ENCODE data around the gene TCEANC2. TPM values are rescaled to one million over a fixed set of nuclear protein-coding genes. Genes with fewer than 3 reads are reported as not detected.
A peak's percentile ranks its signal among the peaks of the same experiment; 100 is the strongest.
"Not testable (repeated sequence)": the region's sequence is repeated elsewhere in the genome, so short reads cannot be mapped to it uniquely, and the experiment has no call there.

TCEANC2 gene
- 10 to 100 TPM in 3 of 5 experiments, 1 to 10 TPM in 2; 6.3 to 15.1 (median 12.2) TPM for total RNA-seq
- polyA plus RNA-seq: 1 to 10 TPM; 7.7 to 9.3 TPM
- total RNA-seq: 36.6 reads per million, percentile 64 among the genes with 10 or more reads in this experiment

DNA sequence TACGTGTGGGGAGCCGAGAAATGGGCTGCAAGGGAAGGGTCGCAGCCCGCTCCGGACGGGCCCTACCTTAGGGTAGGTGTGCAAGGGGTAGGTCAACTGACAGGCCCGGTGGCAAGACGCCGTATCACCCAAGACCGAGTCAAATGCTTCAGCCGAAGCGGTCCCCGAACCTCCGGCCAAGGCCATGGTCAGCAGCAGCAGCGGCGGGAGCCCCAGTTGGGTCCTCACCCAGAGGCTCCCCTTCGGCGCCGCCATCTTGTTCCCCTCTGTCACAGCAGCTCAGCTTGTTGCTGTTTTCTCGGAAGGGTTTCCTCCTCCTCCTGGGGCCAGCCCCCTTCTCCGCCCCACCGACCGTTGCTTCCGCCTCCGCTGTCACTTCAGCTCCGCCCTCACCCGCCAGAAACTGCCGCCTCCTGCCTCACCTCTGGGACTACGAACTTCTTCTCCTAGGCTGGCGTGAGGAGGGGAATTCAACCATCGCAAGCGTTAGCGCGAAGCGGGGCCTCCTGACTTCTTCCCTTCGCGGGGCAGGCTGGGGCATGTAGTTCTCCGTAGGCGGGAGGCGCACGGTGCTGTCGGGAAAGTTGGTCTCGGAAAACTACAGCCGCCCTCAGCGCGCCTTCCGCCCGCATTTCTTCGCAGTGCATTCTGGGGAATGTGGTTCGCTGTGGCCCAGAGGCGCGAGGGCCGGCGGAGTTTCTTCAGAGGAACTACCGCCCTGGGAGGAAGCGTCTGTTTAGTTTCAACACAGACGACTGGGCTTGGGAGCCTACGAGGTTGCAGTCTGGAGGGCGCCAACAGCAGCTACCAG is at the start of gene TCEANC2, which contains the start of gene TMEM59:
TSS of gene TCEANC2 (plus strand) at position 675 of the 811 bp plus-strand sequence. CDS start 815 bp downstream, outside the sequence.
TSS of gene TMEM59 (minus strand) at position 271 of the 811 bp plus-strand sequence. CDS start at position 255, 16 bp downstream.
- ATAC-seq: peak; percentile 94
- H3K9me3 Mint-ChIP-seq: no peaks in the 10 kb centered on the region
- Histone ChIP-seq H3K4me3 (ENCODE audit: low read length) (peak within 1 kb of the TSS; percentile 94), H3K27me3 (ENCODE audit: control insufficient read depth in 2 of 2, insufficient read depth in 2 of 2, low read length in 2 of 2) (no peaks in the 10 kb centered on the region), H3K36me3 (ENCODE audit: control insufficient read depth in 2 of 3, insufficient read depth in 3 of 3, low read length in 3 of 3) (peaks cover 0 to 7% (median 0%) of the 10 kb centered on the region in 3 experiments), H3K9me3 (ENCODE audit: control insufficient read depth in 2 of 3, low read length in 3 of 3) (no peaks in the 10 kb centered on the region), H3K4me1 (ENCODE audit: control insufficient read depth in 2 of 2, insufficient read depth in 2 of 2, low read length in 2 of 2) (peaks cover 23 to 34% of the 10 kb centered on the region in 2 donors), H3K27ac (ENCODE audit: low read depth, low read length) (peak within 1 kb of the TSS; percentile 92)
- ChIA-PET CTCF (interaction anchor here (0.8 to 1.1 kb wide), 2 partner anchors 470 to 749 kb away, joined by 3 read pairs; no protein-coding TSS in a partner anchor), POLR2A (interaction anchor here (0.5 to 2.1 kb wide), 15 partner anchors 8 to 748 kb away, joined by 3 to 17 read pairs (median 3); partner anchors contain the start of genes CYB5RL, IFT25, LRRC42 and MRPL37)
- H3K27me3 Mint-ChIP-seq: no peaks in the 10 kb centered on the region
- H3K36me3 Mint-ChIP-seq: peaks cover 0 to 16% (median 10%) of the 10 kb centered on the region in 5 donors
- no peak within 1 kb of the TSS for H3K27ac Mint-ChIP-seq
- H3K4me1 Mint-ChIP-seq: peaks cover 27 to 62% (median 52%) of the 10 kb centered on the region in 7 donors
- no peak within 1 kb of the TSS for H3K4me3 Mint-ChIP-seq
- intact Hi-C loops (cut with micrococcal nuclease): loop anchor here (1.0 to 10.0 kb wide), 23 partner anchors 17 to 1996 kb away; partner anchors contain the start of genes CPT2 (in 2 of the 2), CYB5RL (in 2 of the 2), IFT25 (in 2 of the 2) and MRPL37 (in 2 of the 2)
- DNase-seq: peak; percentile 84 to 99 (median 98)

DNA sequence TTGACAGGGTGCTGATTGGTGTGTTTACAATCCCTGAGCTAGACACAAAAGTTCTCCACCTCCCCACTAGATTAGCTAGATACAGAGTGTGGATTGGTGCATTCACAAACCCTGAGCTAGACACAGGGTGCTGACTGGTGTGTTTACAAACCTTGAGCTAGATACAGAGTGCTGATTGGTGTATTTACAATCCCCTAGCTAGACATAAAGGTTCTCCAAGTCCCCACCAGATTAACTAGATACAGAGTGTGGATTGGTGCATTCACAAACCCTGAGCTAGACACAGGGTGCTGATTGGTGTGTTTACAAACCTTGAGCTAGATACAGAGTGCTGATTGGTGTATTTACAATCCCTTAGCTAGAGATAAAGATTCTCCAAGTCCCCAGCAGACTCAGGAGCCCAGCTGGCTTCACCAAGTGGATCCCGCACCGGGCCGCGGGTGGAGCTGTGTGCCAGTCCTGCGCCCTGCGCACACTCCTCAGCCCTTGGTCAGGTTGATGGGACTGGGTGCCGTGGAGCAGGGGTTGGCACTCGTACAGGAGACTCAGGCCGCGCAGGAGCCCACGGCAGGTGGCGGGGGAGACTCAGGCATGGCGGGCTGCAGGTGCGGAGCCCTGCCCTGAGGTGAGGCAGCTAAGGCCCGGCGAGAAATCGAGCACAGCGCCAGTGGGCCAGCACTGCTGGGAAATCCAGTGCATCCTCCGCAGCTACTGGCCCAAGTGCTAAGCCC is 49.5 kb upstream of the TCEANC2 start:
- H3K27ac ChIP-seq (ENCODE audit: low read depth, low read length); H3K27ac Mint-ChIP-seq; CTCF ChIA-PET; H3K27me3 Mint-ChIP-seq; H3K27me3 ChIP-seq (ENCODE audit: control insufficient read depth in 2 of 2, insufficient read depth in 2 of 2, low read length in 2 of 2); H3K36me3 Mint-ChIP-seq; H3K9me3 ChIP-seq (ENCODE audit: control insufficient read depth in 2 of 3, low read length in 3 of 3); ATAC-seq; H3K4me1 ChIP-seq (ENCODE audit: control insufficient read depth in 2 of 2, insufficient read depth in 2 of 2, low read length in 2 of 2); H3K4me3 Mint-ChIP-seq; H3K4me3 ChIP-seq (ENCODE audit: low read length); H3K36me3 ChIP-seq (ENCODE audit: control insufficient read depth in 2 of 3, insufficient read depth in 3 of 3, low read length in 3 of 3); POLR2A ChIA-PET; DNase-seq; H3K9me3 Mint-ChIP-seq; H3K4me1 Mint-ChIP-seq; intact Hi-C loops (cut with micrococcal nuclease): not testable (repeated sequence)

DNA sequence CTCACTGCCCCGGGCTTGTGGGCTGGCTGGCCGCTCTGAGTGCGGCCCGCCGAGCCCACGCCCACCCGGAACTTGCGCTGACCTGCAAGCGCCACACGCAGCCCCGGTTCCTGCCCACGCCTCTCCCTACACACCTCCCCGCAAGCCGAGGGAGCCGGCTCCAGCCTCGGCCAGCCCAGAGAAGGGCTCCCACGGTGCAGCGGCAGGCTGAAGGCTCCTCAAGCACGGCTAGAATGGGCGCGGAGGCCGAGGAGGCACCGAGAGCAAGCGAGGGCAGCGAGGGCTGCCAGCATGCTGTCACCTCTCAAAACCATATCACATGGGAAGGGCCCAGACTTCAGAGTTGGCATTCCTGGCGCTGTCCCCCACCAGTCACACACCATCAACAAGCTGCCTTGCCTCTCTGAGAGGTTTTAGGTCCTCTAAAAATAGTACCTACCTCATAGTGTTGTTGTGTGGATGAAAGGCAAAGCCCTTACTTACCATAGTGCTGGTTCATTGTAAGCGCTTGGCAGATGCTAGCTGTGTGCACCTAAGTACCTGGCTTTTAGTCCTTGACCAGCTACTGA is 48.8 kb upstream of the TCEANC2 start:
- Histone ChIP-seq H3K9me3 (ENCODE audit: control insufficient read depth in 2 of 3, low read length in 3 of 3) (no peaks in the 10 kb centered on the region), H3K4me1 (ENCODE audit: control insufficient read depth in 2 of 2, insufficient read depth in 2 of 2, low read length in 2 of 2) (no peaks in the 10 kb centered on the region), H3K4me3 (ENCODE audit: low read length) (no peak overlapping the region), H3K36me3 (ENCODE audit: control insufficient read depth in 2 of 3, insufficient read depth in 3 of 3, low read length in 3 of 3) (no peaks in the 10 kb centered on the region), H3K27me3 (ENCODE audit: control insufficient read depth in 2 of 2, insufficient read depth in 2 of 2, low read length in 2 of 2) (no peaks in the 10 kb centered on the region), H3K27ac (ENCODE audit: low read depth, low read length) (no peak overlapping the region)
- intact Hi-C loops (cut with micrococcal nuclease): no loop called here
- no peak overlapping the region for H3K27ac Mint-ChIP-seq
- H3K4me1 Mint-ChIP-seq: no peaks in the 10 kb centered on the region
- ATAC-seq (no peak), DNase-seq (no peak)
- H3K36me3 Mint-ChIP-seq: no peaks in the 10 kb centered on the region
- no peak overlapping the region for H3K4me3 Mint-ChIP-seq
- ChIA-PET CTCF (interaction anchor here (0.6 kb wide), 1 partner anchor 37 kb away, joined by 6 read pairs; no protein-coding TSS in a partner anchor), POLR2A (interaction anchor here (0.6 kb wide), 1 partner anchor 698 kb away, joined by 3 read pairs; no protein-coding TSS in a partner anchor)
- peaks cover 0 to 4% (median 0%) of the 10 kb centered on the region in 11 donors for H3K9me3 Mint-ChIP-seq
- H3K27me3 Mint-ChIP-seq: peaks cover 0 to 9% (median 0%) of the 10 kb centered on the region in 5 donors

DNA sequence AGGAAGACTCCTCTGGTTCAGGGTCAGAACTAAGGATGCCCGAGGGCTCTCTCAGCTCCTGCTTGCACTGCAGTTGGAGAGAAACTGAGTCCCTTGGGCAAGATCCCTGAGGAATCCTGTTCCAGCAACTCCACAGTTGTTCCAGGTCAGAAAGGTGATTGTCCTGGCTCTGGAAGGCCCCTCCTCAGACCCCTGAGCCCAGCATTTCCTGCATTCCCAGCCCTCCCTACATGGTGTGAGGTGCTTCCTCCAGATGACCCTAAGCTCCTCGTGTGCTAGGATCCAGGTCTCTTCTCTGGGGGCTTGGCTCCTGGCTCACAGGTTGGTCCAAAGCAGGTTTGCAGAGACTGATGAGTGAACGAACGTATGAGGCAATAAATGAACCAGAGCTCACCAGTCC is 46.9 kb upstream of the TCEANC2 start:
- POLR2A ChIA-PET: no interaction called here
- CTCF ChIA-PET: no interaction called here
- Mint-ChIP-seq H3K4me1 (no peaks in the 10 kb centered on the region), H3K36me3 (no peaks in the 10 kb centered on the region), H3K27ac (no peak overlapping the region), H3K4me3 (no peak overlapping the region), H3K27me3 (peaks cover 0 to 11% (median 0%) of the 10 kb centered on the region in 5 donors), H3K9me3 (peaks cover 0 to 4% (median 0%) of the 10 kb centered on the region in 11 donors)
- Histone ChIP-seq H3K4me3 (ENCODE audit: low read length) (no peak overlapping the region), H3K27me3 (ENCODE audit: control insufficient read depth in 2 of 2, insufficient read depth in 2 of 2, low read length in 2 of 2) (no peaks in the 10 kb centered on the region), H3K36me3 (ENCODE audit: control insufficient read depth in 2 of 3, insufficient read depth in 3 of 3, low read length in 3 of 3) (no peaks in the 10 kb centered on the region), H3K9me3 (ENCODE audit: control insufficient read depth in 2 of 3, low read length in 3 of 3) (no peaks in the 10 kb centered on the region), H3K27ac (ENCODE audit: low read depth, low read length) (no peak overlapping the region), H3K4me1 (ENCODE audit: control insufficient read depth in 2 of 2, insufficient read depth in 2 of 2, low read length in 2 of 2) (no peaks in the 10 kb centered on the region)
- intact Hi-C loops (cut with micrococcal nuclease): no loop called here
- ATAC-seq: no peak
- DNase-seq: no peak

DNA sequence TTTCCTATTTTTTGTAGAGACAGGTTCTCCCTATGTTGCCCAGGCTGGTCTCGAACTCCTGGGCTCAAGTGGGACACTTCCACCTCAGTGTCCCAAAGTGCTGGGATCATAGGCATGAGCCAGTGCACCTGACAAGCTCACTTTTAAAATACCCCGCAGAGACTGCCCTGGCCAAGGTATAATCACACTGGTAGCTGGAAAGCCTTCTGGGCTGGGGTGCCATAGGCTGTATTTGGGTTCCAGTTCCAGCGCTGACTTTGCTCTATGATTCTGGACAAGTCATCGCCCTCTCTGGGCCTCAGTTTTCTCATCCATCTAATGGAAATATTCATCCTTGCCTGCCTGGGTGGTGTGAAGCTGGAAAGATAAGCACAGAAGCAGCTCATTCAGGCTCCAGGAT is 45.8 kb upstream of the TCEANC2 start:
- H3K27me3 Mint-ChIP-seq: peaks cover 0 to 14% (median 0%) of the 10 kb centered on the region in 5 donors
- no peaks in the 10 kb centered on the region for H3K36me3 ChIP-seq (ENCODE audit: control insufficient read depth in 2 of 3, insufficient read depth in 3 of 3, low read length in 3 of 3)
- H3K36me3 Mint-ChIP-seq: no peaks in the 10 kb centered on the region
- ChIA-PET CTCF (no interaction called here), POLR2A (no interaction called here)
- H3K27ac Mint-ChIP-seq: no peak overlapping the region
- peaks cover 0 to 4% (median 0%) of the 10 kb centered on the region in 11 donors for H3K9me3 Mint-ChIP-seq
- H3K27ac ChIP-seq (ENCODE audit: low read depth, low read length): no peak overlapping the region
- ATAC-seq: no peak
- peaks cover 0 to 2% (median 0%) of the 10 kb centered on the region in 7 donors for H3K4me1 Mint-ChIP-seq
- H3K27me3 ChIP-seq (ENCODE audit: control insufficient read depth in 2 of 2, insufficient read depth in 2 of 2, low read length in 2 of 2): no peaks in the 10 kb centered on the region
- H3K4me3 ChIP-seq (ENCODE audit: low read length): no peak overlapping the region
- no peaks in the 10 kb centered on the region for H3K4me1 ChIP-seq (ENCODE audit: control insufficient read depth in 2 of 2, insufficient read depth in 2 of 2, low read length in 2 of 2)
- no peak for DNase-seq
- no peaks in the 10 kb centered on the region for H3K9me3 ChIP-seq (ENCODE audit: control insufficient read depth in 2 of 3, low read length in 3 of 3)
- H3K4me3 Mint-ChIP-seq: no peak overlapping the region
- intact Hi-C loops (cut with micrococcal nuclease): no loop called here

DNA sequence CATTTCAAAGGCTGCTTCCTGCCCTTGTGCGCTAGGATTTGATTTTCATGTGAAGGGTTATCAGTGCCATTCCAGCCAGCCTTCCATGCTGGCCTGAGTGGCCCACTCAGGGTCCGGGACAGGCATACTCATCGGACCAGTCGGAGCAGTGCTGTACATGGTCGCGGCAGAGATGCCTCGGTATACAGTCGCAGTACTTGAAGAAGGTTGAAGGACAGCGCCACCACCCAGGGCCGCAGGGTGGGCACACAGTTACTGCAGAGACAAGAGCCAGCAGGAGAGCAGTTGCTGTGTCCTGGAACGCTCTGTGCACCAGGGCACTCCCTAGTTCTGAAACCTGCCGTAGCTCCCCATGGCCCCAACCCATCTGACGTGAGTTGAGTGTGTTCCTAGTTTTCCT is 44.5 kb upstream of the TCEANC2 start:
- Histone ChIP-seq H3K4me3 (ENCODE audit: low read length) (no peak overlapping the region), H3K9me3 (ENCODE audit: control insufficient read depth in 2 of 3, low read length in 3 of 3) (no peaks in the 10 kb centered on the region), H3K27me3 (ENCODE audit: control insufficient read depth in 2 of 2, insufficient read depth in 2 of 2, low read length in 2 of 2) (no peaks in the 10 kb centered on the region), H3K4me1 (ENCODE audit: control insufficient read depth in 2 of 2, insufficient read depth in 2 of 2, low read length in 2 of 2) (no peaks in the 10 kb centered on the region), H3K36me3 (ENCODE audit: control insufficient read depth in 2 of 3, insufficient read depth in 3 of 3, low read length in 3 of 3) (no peaks in the 10 kb centered on the region), H3K27ac (ENCODE audit: low read depth, low read length) (no peak overlapping the region)
- ATAC-seq (no peak), DNase-seq (no peak)
- Mint-ChIP-seq H3K36me3 (no peaks in the 10 kb centered on the region), H3K9me3 (no peaks in the 10 kb centered on the region), H3K27me3 (peaks cover 0 to 14% (median 0%) of the 10 kb centered on the region in 5 donors), H3K4me3 (no peak overlapping the region), H3K4me1 (peaks cover 0 to 2% (median 0%) of the 10 kb centered on the region in 7 donors), H3K27ac (peak overlapping the region in 1 of 9 donors; percentile 54)
- POLR2A ChIA-PET: no interaction called here
- CTCF ChIA-PET: no interaction called here
- intact Hi-C loops (cut with micrococcal nuclease): no loop called here

All from naive thymus-derived CD4-positive, alpha-beta T cell (primary cell).